ENCODE results near the gene IPO7. TPM values are rescaled to one million over a fixed set of nuclear protein-coding genes. Genes with fewer than 3 reads are reported as not detected.

IPO7 gene
- total and polyA plus RNA-seq, 10 of the 15 experiments (the other 5 are each of a cell fraction or from before 2014, with no cell fraction given): 5.0 to 51.4 (median 30.6) TPM

- no peak for TF ChIP-seq SPI1 (IDR thresholded peaks at IDR 0.05; ENCODE audit: borderline replicate concordance, insufficient read depth, low read depth, low read length)
- no peak for TF ChIP-seq ETV6 (conservative IDR thresholded peaks at IDR 0.05 in 1 of 2, IDR thresholded peaks at IDR 0.05 in 1 of 2; ENCODE audit: borderline replicate concordance in 1 of 2, low read depth in 1 of 2)
- no peak for TF ChIP-seq BCL3 (IDR thresholded peaks at IDR 0.05; ENCODE audit: borderline replicate concordance, insufficient read depth, low read depth, low read length, poor library complexity, severe bottlenecking)
- TF ChIP-seq KAT2A (conservative IDR thresholded peaks at IDR 0.05; ENCODE audit: control insufficient read depth, low read depth, low read length): no peak
- no peak for TF ChIP-seq CREB1 (IDR thresholded peaks at IDR 0.05; ENCODE audit: low read depth)
- no peak for TF ChIP-seq SMC3 (IDR thresholded peaks at IDR 0.05; ENCODE audit: borderline replicate concordance, low read length)
- TF ChIP-seq ZNF622 (IDR thresholded peaks at IDR 0.05): no peak
These were observed 105.9 kb downstream of the IPO7 start (continued) for GRCh38 chr11:9490376-9490775.

- H2AFZ ChIP-seq (ENCODE audit: control insufficient read depth, low read depth, low read length): no peak overlapping the region
- no TSS peak for BruUV-seq (replicated peaks)
- ChIA-PET POLR2A (no interaction called here), SMC1A (ENCODE audit: uncharacterized antibody, unreplicated experiment) (interaction anchor here (2.1 kb wide), 1 partner anchor 14 kb away, joined by 13 read pairs; no protein-coding TSS in a partner anchor), RAD21 (ENCODE audit: unreplicated experiment) (no interaction called here), CTCF (interaction anchor here (1.5 to 4.4 kb wide), 2 partner anchors 13 to 327 kb away, joined by 6 to 34 read pairs; no protein-coding TSS in a partner anchor)
- WGBS (ENCODE audit: insufficient coverage, insufficient replicate concordance, low lambda C conversion rate, missing lambda C conversion rate): 37% methylated on average over 1 of the region's 1 CpG
- no peaks in the 10 kb centered on the region for H4K20me1 ChIP-seq (ENCODE audit: control insufficient read depth, insufficient read depth)
- no peaks in the 10 kb centered on the region for H3K27me3 ChIP-seq (replicated peaks in 1 of 2; ENCODE audit: control insufficient read depth in 2 of 2, insufficient read depth in 2 of 2, low read length in 1 of 2)
- H3K4me3 ChIP-seq: no peak overlapping the region
- H3K9ac ChIP-seq (ENCODE audit: control insufficient read depth, insufficient read depth, low read length): no peak overlapping the region
- intact Hi-C loops (cut with micrococcal nuclease; ENCODE audit: unreplicated experiment): no loop called here
- TF ChIP-seq ZBED1 (IDR thresholded peaks at IDR 0.05; ENCODE audit: borderline replicate concordance) (no peak), IRF3 (IDR thresholded peaks at IDR 0.05) (no peak), SMAD5 (IDR thresholded peaks at IDR 0.05; ENCODE audit: low read depth) (no peak), BCL11A (IDR thresholded peaks at IDR 0.05; ENCODE audit: low read depth, low read length) (no peak), BCL3 (IDR thresholded peaks at IDR 0.05; ENCODE audit: borderline replicate concordance, insufficient read depth, low read depth, low read length, poor library complexity, severe bottlenecking) (no peak), MAX (IDR thresholded peaks at IDR 0.05; ENCODE audit: low read depth, low read length) (no peak), SREBF1 (IDR thresholded peaks at IDR 0.05; ENCODE audit: low read length) (no peak), KLF5 (IDR thresholded peaks at IDR 0.05; ENCODE audit: partially characterized antibody) (no peak), SPI1 (IDR thresholded peaks at IDR 0.05; ENCODE audit: borderline replicate concordance, insufficient read depth, low read depth, low read length) (no peak)
- no peaks in the 10 kb centered on the region for H3K9me3 ChIP-seq (replicated peaks; ENCODE audit: control insufficient read depth, insufficient read depth, low read length)
- H3K27ac ChIP-seq (ENCODE audit: control insufficient read depth, insufficient read depth): no peak overlapping the region
- in situ Hi-C loops (cut with MboI): no loop called here
- H3K36me3 ChIP-seq (ENCODE audit: control insufficient read depth in 2 of 2, insufficient read depth in 2 of 2, low read length in 1 of 2): peaks cover 5 to 8% of the 10 kb centered on the region in 2 experiments; a peak in 3 of 4 replicates
- no peak for FAIRE-seq
- H3K4me1 ChIP-seq (ENCODE audit: control insufficient read depth, insufficient read depth, low read length): no peaks in the 10 kb centered on the region
- no peaks in the 10 kb centered on the region for H3K79me2 ChIP-seq (ENCODE audit: control insufficient read depth, insufficient read depth, low read length)
- no peak for ATAC-seq
- DNase-seq (ENCODE audit: low read depth, low spot score): no peak
- H3K4me2 ChIP-seq (ENCODE audit: control insufficient read depth, insufficient read depth): no peak overlapping the region
These were observed 109.0 kb downstream of the IPO7 start for GRCh38 chr11:9493492-9493891.

Data from GM12878 (cell line).